ENCODE measurements around the gene WASF1. TPM values are rescaled to one million over a fixed set of nuclear protein-coding genes. Genes with fewer than 3 reads are reported as not detected.

Gene WASF1
- under 1 TPM; 0.25 to 0.90 (median 0.45) TPM for total RNA-seq
- 2.1 TPM for total RNA-seq (2013)

GRCh38 chr6:110179406-110180227 is at the start of gene WASF1:
WASF1 (minus strand) TSS chr6:110179670; CDS start chr6:110127601, 52,069 bp downstream.
- under 1% methylated on average over 58 of the region's 62 CpGs for WGBS (ENCODE audit: insufficient coverage)
- Mint-ChIP-seq H3K27ac (no peak within 1 kb of the TSS), H3K4me1 (peaks cover 6 to 11% of the 10 kb centered on the region in 2 donors), H3K9me3 (no peaks in the 10 kb centered on the region), H3K4me3 (peak within 1 kb of the TSS; percentile 90), H3K36me3 (no peaks in the 10 kb centered on the region), H3K27me3 (ENCODE audit: low read depth in 2 of 2) (peaks cover 17 to 19% of the 10 kb centered on the region in 2 donors)
- Histone ChIP-seq H3K4me3 (ENCODE audit: low read length) (peak within 1 kb of the TSS; percentile 83), H3K4me1 (ENCODE audit: control insufficient read depth, insufficient read depth, low read length) (peaks cover 22% of the 10 kb centered on the region), H3K27me3 (ENCODE audit: control insufficient read depth, insufficient read depth, low read length) (peaks cover 9% of the 10 kb centered on the region), H3K27ac (ENCODE audit: low read length) (peak within 1 kb of the TSS; percentile 75), H3K36me3 (ENCODE audit: control insufficient read depth, insufficient read depth, low read length) (peaks cover 2% of the 10 kb centered on the region), H3K9me3 (ENCODE audit: control insufficient read depth, insufficient read depth, low read length) (no peaks in the 10 kb centered on the region)
- ATAC-seq (peak; percentile 91 to 98 (median 94)), DNase-seq (peak; percentile 86 to 95)
- intact Hi-C loops (cut with micrococcal nuclease), result loop anchor here (5.0 to 10.0 kb wide), 2 partner anchors 213 to 475 kb away; no protein-coding TSS in a partner anchor
- TF ChIP-seq CTCF (IDR thresholded peaks at IDR 0.05), result no peak

- H3K9me3 ChIP-seq (ENCODE audit: control insufficient read depth, insufficient read depth, low read length), result no peaks in the 10 kb centered on the region
- DNase-seq, result no peak
- Mint-ChIP-seq H3K9me3 (no peaks in the 10 kb centered on the region), H3K36me3 (peaks cover 15% of the 10 kb centered on the region), H3K27ac (no peak overlapping the region), H3K27me3 (ENCODE audit: low read depth in 2 of 2) (no peaks in the 10 kb centered on the region), H3K4me1 (no peaks in the 10 kb centered on the region), H3K4me3 (no peak overlapping the region)
- H3K4me1 ChIP-seq (ENCODE audit: control insufficient read depth, insufficient read depth, low read length), result no peaks in the 10 kb centered on the region
- H3K27me3 ChIP-seq (ENCODE audit: control insufficient read depth, insufficient read depth, low read length), result no peaks in the 10 kb centered on the region
- peaks cover 43% of the 10 kb centered on the region for H3K36me3 ChIP-seq (ENCODE audit: control insufficient read depth, insufficient read depth, low read length)
- no peak for TF ChIP-seq CTCF (IDR thresholded peaks at IDR 0.05)
- WGBS (ENCODE audit: insufficient coverage), result 93% methylated on average over 1 of the region's 1 CpG
- ATAC-seq, result no peak
- intact Hi-C loops (cut with micrococcal nuclease), result no loop called here
- H3K27ac ChIP-seq (ENCODE audit: low read length), result no peak overlapping the region
- H3K4me3 ChIP-seq (ENCODE audit: low read length), result no peak overlapping the region
These were observed 46.8 kb upstream of the WASF1 start for GRCh38 chr6:110226261-110226660.

- no peak overlapping the region for H3K27ac ChIP-seq (ENCODE audit: low read length)
- peaks cover 53% of the 10 kb centered on the region for H3K36me3 ChIP-seq (ENCODE audit: control insufficient read depth, insufficient read depth, low read length)
- no peaks in the 10 kb centered on the region for H3K27me3 ChIP-seq (ENCODE audit: control insufficient read depth, insufficient read depth, low read length)
- Mint-ChIP-seq H3K4me1 (no peaks in the 10 kb centered on the region), H3K4me3 (no peak overlapping the region), H3K27me3 (ENCODE audit: low read depth in 2 of 2) (no peaks in the 10 kb centered on the region), H3K9me3 (no peaks in the 10 kb centered on the region), H3K27ac (no peak overlapping the region), H3K36me3 (peaks cover 20% of the 10 kb centered on the region)
- no peak overlapping the region for H3K4me3 ChIP-seq (ENCODE audit: low read length)
- no peaks in the 10 kb centered on the region for H3K4me1 ChIP-seq (ENCODE audit: control insufficient read depth, insufficient read depth, low read length)
- no peak for ATAC-seq
- no peak for TF ChIP-seq CTCF (IDR thresholded peaks at IDR 0.05)
- no peaks in the 10 kb centered on the region for H3K9me3 ChIP-seq (ENCODE audit: control insufficient read depth, insufficient read depth, low read length)
- no peak for DNase-seq
- intact Hi-C loops (cut with micrococcal nuclease), result no loop called here
These were observed 42.3 kb upstream of the WASF1 start for GRCh38 chr6:110221738-110222137.
